Epithelial cell of proximal tubule (primary cell): Measurements from ENCODE around the gene PHACTR1. TPM values are rescaled to one million over a fixed set of nuclear protein-coding genes. Genes with fewer than 3 reads are reported as not detected.

Source experiments
- DNase-seq: peaks from one replicate; pipeline ENCODE4 v3.0.0-alpha.2; 2011; ENCODE audit warnings: low read depth
- H3K4me3 ChIP-seq: 2 replicates; pipeline ENCODE4 v1.5.1; 2011; ENCODE audit warnings: low read depth, mild to moderate bottlenecking, low read length
- CTCF ChIP-seq: conservative IDR thresholded peaks from 2 replicates; pipeline ENCODE4 v1.5.1; 2012; ENCODE audit warnings: low read depth, mild to moderate bottlenecking, low read length
- total RNA-seq: library from RNA; depleted of rRNA; stranded (reverse); fragments of >200 nt; gene quantifications from 2 replicates; pipeline ENCODE4 v1.2.3, GENCODE V29; 2015

PHACTR1 gene
- total RNA-seq, 1 donor from 2014 or later: 0.98 TPM

DNA sequence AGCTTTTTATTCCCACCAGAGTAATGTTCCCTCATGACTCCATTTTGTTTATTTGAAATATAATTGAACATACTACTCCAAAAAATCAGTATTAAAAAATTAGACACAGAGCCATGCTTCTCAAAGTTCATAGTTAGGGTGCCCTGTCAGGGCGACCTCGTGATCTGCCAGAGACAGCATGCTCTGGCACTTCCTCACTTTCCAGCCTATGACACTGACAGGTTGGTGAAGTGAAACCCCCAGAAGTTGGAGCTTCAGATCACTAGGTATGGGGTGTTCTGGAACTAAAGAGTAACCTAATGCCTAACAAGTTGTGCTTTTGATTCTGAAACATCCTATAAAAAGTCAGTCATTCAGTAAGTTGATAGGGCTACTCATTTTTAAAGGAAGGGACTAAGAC, 518.8 kb downstream of the PHACTR1 start:
- TF ChIP-seq CTCF: no peak
- no peak overlapping the region for H3K4me3 ChIP-seq
- DNase-seq: no peak

DNA sequence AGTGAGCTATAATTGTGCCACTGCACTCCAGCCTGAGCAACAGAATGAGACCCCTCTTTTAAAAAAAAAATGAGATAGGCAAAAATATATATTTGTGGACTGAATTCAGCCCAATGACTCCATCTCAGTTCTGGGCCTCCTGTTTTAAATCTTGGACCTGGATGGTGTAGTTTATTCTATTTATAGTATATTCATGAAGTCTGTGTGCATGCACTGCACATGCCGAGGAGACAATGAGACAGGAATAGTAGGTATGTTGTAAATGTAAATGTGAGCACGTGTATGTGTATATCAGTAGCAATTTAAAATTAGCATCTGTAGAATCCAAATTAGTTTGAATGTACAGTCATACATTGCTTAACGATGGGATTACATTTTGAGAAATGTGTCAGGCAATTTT, 520.8 kb downstream of the PHACTR1 start:
- DNase-seq: no peak
- no peak for TF ChIP-seq CTCF
- no peak overlapping the region for H3K4me3 ChIP-seq

DNA sequence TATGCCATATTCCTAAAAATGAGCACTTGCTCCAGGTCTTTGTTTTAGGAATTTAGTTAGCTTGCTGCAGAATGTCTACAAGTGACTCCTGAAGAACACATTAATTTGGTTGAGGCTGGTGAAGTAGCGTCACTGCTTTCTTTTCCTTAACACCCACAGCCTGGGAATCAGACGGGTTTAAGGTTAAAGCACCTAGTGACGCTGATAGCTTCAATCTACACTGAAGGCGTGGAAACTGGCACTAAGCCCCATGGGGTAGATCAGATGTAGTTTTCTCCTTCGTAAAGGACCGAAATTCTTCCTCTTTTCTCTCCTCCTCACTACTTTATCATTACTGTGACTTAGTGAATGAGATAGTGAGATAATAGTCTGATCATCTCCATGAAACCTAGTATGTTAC, 521.5 kb downstream of the PHACTR1 start:
- H3K4me3 ChIP-seq: no peak overlapping the region
- TF ChIP-seq CTCF: no peak
- no peak for DNase-seq

DNA sequence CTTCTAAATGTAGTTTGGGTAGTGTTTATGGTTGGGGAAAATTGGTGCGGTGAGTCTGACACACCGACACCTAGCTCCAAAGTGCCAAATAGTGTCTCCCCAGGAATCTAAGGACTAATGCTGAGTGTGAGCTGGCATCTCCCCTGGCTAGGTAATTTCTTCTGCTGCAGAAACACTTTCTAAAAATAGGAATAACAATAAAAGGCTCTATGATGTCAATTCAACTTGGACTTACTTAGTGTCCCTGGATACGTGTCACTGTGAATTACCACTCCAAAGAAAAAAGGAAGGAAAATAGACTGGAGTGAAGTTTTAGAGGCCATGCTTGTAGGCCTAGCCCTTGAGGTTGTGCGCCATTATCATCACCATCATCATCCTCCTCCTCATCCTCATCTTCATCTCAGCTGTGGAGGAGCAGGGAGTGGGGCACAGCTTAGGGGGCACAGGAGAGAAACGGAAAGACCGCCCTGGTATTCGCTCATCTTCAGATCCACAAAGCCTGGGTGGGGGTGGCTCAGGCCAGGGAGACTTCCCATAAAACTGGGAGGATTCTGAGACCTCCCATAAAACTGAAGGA, 522.2 kb downstream of the PHACTR1 start:
- TF ChIP-seq CTCF: no peak
- DNase-seq: no peak
- no peak overlapping the region for H3K4me3 ChIP-seq

DNA sequence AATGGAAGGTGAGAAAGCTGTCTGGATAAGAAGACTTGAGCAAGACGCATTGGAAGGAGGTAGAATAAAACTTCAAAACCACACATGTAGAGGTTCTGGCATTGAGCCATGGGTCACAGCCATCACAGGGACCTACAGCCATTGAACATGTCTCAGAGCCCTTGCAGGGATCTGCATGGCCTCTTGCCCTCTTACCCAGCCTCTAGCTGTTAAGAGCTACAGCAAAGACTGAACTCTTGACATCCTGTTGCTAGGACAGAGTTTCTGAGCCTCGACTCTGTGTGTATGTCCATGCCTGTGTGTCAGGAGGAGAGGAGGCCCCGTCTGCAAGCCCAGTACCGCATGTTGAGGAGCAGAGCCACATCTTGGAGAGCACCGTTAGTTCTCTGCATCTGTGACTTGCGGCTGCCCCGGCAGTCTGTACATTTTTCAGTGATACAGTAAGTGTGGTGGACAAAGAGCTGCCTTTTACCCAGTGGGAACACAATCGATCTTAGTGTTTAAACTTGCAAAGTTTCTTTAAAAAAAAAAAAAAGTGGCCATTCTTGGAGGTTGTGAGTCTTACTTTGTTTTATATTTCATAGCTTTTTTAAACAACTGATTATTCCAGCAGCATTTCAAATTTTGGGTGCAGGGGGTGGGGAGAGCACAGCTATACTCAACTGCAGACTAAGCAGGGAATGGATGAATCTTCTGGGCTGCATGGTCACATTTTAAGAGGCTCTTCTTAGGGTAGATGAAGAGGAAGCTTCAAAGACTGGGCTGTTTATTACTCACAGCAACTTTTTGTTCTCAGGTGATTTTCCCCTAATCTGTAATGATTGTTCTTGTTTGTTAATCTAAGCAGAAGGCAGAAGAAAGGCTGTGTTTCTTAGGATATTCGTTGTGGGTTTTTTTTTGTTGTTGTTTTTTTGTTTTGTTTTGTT, 523.2 kb downstream of the PHACTR1 start:
- no peak for DNase-seq
- TF ChIP-seq CTCF: no peak

DNA sequence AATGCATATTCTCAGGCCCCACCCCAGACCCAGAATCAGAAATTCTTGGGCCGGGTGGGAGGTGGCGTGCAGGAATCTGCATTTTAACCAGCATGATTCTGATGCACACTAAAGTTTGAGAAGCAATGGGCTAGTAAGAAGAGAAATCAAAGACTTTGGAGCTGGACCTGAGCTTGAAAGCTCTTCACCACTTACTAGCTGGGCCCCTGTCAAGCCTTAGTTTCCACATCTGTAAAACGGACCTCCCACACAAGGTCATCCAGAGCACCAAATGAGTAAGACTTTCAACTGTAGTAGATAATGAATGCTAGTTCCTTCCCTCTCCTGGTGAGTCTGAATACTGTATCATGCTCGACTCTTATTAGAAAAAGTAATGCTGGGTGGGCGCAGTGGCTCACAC, 524.8 kb downstream of the PHACTR1 start:
- DNase-seq: no peak
- TF ChIP-seq CTCF: no peak
- no peak overlapping the region for H3K4me3 ChIP-seq

More for the DNA sequence above, 523.2 kb downstream of the PHACTR1 start:
- H3K4me3 ChIP-seq: no peak overlapping the region

- no peak for TF ChIP-seq CTCF
- H3K4me3 ChIP-seq: no peak overlapping the region
- DNase-seq: no peak
Observed at GRCh38 chr6:13242178-13242577, 525.6 kb downstream of the PHACTR1 start.
